Thyroid gland (tissue), 4 donors: ENCODE results near the gene KCNH6.
A peak's percentile ranks its signal among the peaks of the same experiment; 100 is the strongest.

Source experiments
- CTCF ChIP-seq, 6 experiments: fragments of 200-600 bp in 3 of 6; fragments of 450-650 bp in 3 of 6; sonication (generic) in 3 of 6; IDR thresholded peaks; one replicate each; pipeline ENCODE4 v1.5.1; 2016 to 2019; ENCODE audit warnings: antibody characterized with exemption in 6 of 6, mild to moderate bottlenecking in 2 of 6, inconsistent platforms in 1 of 6, moderate library complexity in 1 of 6
- POLR2A ChIP-seq, 2 donors: fragments of 450-650 bp; IDR thresholded peaks; one replicate each; pipeline ENCODE4 v1.6.1; 2017; ENCODE audit warnings: antibody characterized with exemption in 2 of 2, mild to moderate bottlenecking in 2 of 2, moderate library complexity in 1 of 2

- TF ChIP-seq CTCF (IDR thresholded peaks at IDR 0.05) = peak; percentile 23 to 82 (median 62)
- TF ChIP-seq POLR2A (IDR thresholded peaks at IDR 0.05) = no peak
Measured at GRCh38 chr17:63478814-63479494, 44.2 kb upstream of the KCNH6 start.
